ENCODE data around the gene ANKZF1.
A peak's percentile ranks its signal among the peaks of the same experiment; 100 is the strongest.
"Not testable (repeated sequence)": the region's sequence is repeated elsewhere in the genome, so short reads cannot be mapped to it uniquely, and the experiment has no call there.

The ANKZF1 gene, protein sequence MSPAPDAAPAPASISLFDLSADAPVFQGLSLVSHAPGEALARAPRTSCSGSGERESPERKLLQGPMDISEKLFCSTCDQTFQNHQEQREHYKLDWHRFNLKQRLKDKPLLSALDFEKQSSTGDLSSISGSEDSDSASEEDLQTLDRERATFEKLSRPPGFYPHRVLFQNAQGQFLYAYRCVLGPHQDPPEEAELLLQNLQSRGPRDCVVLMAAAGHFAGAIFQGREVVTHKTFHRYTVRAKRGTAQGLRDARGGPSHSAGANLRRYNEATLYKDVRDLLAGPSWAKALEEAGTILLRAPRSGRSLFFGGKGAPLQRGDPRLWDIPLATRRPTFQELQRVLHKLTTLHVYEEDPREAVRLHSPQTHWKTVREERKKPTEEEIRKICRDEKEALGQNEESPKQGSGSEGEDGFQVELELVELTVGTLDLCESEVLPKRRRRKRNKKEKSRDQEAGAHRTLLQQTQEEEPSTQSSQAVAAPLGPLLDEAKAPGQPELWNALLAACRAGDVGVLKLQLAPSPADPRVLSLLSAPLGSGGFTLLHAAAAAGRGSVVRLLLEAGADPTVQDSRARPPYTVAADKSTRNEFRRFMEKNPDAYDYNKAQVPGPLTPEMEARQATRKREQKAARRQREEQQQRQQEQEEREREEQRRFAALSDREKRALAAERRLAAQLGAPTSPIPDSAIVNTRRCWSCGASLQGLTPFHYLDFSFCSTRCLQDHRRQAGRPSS

DNA sequence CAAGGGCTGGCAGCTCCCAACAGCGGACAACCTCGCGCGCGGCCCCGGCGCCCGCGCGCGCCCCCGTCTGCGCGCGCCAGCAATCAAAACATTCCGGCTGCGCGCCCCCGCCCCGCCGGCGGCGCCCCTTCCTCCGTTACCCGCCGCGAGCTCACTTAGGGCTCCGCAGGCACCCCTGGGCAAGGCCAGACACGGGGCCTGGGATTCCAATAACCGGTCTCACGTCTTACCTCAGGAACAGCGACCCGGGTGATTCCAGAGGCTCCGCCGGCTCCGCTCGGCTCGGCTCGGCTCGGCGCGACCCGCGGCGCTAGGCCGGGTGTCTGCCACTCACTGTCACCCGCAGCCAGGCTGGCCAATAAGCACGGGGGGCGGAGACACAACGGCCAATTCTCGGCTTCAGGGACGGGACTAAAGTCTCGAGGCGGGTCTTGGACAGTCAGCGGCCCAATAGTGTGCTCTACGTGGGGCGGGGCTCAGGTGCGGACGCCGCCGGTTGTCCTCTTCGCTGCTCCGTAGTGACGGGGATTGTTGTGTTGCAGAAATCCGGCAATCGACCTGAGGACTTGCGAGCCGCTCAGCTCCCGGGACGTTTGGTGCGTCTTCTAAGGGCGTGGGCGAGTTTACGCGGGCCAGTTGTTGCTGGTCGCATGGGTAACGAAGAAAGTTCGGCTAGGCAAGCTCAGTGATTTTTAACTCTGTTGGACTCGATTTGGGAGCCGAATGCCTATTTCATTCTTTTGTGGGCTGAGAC lies at the start of gene ANKZF1, which contains the start of gene ATG9A:
Gene ANKZF1, plus strand, starts transcription at position 502 of the 754 bp plus-strand sequence. CDS start 452 bp downstream, outside the sequence.
Gene ATG9A, minus strand, starts transcription at position 332 of the 754 bp plus-strand sequence. CDS start 1,612 bp downstream, outside the sequence.
- DNase-seq (ENCODE audit: low spot score), result peak; percentile 99

DNA sequence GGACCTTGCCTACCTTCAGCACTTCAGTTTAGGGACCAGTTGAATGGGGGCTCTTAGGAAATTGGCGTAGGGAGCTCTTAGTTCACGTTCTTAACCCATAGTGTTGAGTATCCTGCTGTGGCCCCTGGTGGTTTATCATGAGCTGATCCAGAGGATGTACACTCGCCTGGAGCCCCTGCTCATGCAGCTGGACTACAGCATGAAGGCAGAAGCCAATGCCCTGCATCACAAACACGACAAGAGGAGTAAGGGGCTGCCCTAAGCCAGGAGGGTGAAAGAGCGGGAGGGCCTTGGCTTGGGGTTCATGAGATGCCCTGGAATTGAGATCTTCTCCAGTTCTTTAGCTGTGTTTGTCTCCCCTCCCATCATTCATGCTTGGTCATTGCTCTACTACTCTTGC lies 48.6 kb upstream of the ANKZF1 start:
- DNase-seq (ENCODE audit: low spot score), result no peak

DNA sequence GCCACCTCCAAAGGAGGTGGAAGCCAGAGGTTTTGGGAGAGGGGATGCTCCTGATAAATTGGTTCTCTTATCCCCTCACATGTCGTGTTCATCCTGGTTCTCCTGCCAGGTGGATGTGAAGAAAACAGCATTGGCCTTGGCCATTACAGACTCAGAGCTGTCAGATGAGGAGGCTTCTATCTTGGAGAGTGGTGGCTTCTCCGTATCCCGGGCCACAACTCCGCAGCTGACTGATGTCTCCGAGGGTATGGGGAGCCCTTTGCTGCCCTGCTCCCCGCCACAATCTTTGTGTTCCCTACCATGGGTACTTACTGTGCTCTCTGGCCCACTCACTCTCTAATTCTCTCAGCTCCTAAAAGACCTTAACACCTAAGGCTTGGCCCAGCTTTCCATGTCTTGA lies 48.1 kb upstream of the ANKZF1 start:
- no peak for DNase-seq (ENCODE audit: low spot score)

DNA sequence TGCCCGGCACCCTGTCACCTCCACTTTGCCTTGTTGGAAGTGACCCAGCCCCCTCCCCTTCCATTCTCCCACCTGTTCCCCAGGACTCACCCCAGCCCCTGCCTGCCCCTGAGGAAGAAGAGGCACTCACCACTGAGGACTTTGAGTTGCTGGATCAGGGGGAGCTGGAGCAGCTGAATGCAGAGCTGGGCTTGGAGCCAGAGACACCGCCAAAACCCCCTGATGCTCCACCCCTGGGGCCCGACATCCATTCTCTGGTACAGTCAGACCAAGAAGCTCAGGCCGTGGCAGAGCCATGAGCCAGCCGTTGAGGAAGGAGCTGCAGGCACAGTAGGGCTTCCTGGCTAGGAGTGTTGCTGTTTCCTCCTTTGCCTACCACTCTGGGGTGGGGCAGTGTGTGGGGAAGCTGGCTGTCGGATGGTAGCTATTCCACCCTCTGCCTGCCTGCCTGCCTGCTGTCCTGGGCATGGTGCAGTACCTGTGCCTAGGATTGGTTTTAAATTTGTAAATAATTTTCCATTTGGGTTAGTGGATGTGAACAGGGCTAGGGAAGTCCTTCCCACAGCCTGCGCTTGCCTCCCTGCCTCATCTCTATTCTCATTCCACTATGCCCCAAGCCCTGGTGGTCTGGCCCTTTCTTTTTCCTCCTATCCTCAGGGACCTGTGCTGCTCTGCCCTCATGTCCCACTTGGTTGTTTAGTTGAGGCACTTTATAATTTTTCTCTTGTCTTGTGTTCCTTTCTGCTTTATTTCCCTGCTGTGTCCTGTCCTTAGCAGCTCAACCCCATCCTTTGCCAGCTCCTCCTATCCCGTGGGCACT lies 47.1 kb upstream of the ANKZF1 start:
- no peak for DNase-seq (ENCODE audit: low spot score)

DNA sequence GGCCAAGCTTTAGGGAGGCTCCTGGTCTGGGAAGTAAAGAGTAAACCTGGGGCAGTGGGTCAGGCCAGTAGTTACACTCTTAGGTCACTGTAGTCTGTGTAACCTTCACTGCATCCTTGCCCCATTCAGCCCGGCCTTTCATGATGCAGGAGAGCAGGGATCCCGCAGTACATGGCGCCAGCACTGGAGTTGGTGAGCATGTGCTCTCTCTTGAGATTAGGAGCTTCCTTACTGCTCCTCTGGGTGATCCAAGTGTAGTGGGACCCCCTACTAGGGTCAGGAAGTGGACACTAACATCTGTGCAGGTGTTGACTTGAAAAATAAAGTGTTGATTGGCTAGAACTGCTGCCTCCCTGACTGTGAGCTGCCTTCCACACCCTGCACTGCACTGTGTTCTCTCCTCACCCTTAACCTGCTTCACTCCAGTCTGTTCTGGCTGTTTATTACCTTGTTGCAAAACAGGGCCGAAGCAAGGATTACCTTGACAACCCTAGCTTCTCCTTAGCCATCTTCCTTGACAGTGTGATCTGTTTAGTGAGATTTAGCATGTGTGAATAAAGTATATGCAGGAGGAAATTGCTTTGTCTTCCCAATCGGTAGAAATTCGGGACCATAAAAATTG lies 46.3 kb upstream of the ANKZF1 start:
- DNase-seq (ENCODE audit: low spot score), result no peak

DNA sequence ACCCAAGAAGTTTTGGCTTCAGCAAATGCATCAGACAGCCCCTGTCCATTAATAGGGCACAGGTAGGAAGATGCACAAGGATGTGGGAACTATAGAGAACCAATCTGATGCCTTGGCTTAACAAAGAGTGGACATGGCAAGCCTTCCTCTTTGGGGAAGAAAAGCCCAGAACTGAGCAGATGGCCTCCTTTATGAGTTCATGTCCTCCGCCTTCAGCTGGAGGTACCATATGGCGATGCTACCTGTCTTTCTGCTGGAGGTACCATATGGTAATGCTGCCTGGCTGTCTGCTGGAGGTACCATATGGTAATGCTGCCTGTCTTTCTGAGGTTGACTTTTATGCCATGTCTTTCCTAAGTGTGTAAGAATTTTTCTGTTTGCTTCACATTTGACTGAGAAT lies 45.5 kb upstream of the ANKZF1 start:
- no peak for DNase-seq (ENCODE audit: low spot score)

DNA sequence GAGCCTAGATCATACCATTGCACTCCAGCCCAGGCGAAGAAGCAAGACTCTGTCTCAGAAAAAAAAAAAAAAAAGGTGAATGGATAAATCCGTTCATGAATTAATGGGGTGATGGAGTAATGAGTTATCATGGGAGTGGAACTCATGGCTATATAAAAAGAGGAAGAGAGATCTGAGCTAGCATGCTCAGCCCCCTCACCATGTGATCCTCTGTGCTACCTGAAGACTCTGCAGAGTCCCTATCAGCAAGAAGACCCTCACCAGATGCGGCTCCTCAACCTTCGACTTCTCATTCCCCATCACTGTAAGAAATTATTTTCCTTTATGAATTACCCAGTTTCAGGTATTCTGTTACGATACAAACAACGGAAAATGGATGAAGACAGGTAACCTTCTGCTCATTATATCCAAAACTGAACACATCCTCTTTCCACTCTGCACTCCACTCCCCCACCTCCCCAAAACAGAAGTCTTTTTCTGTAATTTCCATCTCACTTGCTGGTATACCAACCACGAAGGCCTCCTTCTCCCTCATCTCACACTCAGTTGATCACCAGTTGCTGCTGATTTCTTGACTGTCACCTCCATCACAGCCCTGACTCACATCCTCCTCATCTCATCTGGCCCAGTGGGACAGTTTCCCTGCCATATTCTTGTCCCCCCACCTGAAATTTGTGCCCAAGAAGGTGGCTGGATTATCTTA lies 42.7 kb upstream of the ANKZF1 start:
- no peak for DNase-seq (ENCODE audit: low spot score)

DNA sequence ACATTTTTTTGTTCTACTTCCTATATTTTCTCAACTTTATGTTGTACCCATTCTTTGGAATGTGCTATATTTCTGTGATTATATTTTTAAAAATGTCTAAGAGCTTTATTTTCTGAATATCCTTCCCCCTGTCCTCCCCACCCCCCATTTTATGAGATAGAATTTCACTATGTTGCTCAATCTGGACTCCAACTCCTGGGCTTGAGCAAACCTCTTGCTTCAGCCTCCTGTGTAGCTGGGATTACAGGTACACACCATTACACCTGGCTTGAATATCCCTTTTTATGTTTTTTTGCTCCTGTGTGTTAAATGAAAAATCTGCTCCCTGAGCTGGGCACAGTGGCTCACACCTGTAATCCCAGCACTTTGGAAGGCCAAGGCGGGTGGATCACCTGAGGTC lies 32.2 kb upstream of the ANKZF1 start:
- DNase-seq (ENCODE audit: low spot score), result no peak

DNA sequence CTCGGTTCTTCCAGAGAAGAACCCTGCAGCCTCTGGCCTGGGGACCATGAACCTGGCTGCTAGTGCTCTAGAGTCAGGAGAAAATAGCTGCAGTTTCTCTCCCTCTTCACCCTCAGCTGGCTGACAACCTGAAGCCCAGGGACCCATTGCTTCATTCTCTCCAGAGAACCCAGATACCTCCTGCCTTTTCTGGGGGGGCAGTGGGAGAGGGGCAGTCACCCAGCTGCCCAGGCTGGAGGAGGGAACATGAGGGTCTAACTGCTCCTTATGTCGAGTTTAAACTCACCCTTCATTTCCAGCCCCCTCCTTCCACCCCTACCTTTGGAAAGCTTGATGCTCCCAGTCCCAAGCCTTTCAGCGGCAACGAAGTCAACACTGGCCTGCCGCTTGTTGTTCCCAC lies 30.6 kb upstream of the ANKZF1 start:
- DNase-seq (ENCODE audit: low spot score), result no peak

DNA sequence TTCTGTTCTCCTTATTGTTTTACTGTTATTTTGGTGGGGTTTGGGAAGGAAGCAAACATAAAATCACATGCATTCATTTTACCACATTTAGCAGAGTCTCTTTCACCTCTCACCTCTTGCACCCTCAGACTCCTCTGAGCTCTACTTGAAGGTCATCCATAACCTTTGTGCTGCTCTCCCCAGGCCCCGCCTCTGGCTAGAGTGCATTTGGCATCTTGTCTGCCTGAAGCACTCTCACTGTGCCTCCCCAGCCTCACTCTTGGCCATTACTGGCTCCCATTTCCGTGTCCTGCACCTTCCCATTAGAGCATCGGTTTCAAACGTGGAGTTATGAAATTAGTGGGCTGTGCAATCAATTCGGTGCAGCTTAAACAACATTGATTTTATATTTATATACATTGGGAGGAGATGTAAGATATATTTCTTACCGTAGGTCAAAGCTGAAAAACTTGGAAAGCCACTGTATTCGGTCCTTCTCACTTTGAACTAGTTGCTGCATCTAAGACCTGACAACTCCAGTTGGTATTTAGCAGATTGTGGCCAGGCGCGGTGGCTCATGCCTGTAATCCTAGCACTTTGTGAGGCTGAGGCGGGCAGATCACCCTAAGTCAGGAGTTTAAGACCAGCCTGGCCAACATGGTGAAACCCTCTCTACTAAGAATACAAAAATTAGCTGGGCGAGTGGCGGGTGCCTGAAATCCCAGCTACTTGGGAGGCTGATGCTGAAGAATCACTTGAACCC lies 30.0 kb upstream of the ANKZF1 start:
- DNase-seq (ENCODE audit: low spot score), result no peak

DNA sequence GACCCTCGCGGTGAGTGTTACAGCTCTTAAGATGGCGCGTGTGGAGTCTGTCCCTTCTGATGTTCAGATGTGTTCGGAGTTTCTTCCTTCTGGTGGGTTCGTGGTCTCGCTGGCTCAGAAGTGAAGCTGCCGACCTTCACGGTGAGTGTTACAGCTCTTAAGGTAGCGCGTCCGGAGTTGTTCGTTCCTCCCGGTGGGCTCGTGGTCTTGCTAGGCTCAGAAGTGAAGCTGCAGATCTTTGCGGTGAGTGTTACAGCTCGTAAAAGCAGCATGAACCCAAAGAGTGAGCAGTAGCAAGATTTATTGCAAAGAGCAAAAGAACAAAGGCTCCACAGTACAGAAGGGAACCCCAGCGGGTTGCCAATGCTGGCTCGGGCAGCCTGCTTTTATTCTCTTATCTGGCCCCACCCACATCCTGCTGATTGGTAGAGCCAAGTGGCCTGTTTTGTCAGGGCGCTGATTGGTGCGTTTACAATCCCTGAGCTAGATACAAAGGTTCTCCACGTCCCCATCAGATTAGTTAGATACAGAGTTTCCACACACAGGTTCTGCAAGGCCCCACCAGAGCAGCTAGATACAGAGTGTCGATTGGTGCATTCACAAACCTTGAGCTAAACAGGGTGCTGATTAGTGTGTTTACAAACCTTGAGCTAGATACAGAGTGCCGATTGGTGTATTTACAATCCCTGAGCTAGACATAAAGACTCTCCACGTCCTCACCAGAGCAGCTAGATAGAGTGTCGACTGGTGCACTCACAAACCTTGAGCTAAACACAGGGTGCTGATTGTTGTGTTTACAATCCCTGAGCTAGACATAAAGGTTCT lies 28.9 kb upstream of the ANKZF1 start:
- DNase-seq (ENCODE audit: low spot score), result peak; percentile 21

DNA sequence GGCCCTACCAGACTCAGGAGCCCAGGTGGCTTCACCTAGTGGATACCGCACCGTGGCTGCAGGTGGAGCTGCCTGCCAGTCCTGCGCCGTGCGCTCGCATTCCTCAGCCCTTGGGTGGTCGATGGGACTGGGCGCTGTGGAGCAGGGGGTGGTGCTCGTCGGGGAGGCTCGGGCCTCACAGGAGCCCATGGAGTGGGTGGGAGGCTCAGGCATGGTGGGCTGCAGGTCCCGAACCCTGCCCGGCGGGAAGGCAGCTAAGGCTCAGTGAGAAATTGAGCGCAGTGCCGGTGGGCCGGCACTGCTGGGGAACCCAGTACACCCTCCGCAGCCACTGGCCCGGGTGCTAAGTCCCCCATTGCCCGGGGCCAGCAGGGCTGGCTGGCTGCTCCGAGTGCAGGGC lies 28.3 kb upstream of the ANKZF1 start:
- not testable (repeated sequence) for DNase-seq (ENCODE audit: low spot score)

DNA sequence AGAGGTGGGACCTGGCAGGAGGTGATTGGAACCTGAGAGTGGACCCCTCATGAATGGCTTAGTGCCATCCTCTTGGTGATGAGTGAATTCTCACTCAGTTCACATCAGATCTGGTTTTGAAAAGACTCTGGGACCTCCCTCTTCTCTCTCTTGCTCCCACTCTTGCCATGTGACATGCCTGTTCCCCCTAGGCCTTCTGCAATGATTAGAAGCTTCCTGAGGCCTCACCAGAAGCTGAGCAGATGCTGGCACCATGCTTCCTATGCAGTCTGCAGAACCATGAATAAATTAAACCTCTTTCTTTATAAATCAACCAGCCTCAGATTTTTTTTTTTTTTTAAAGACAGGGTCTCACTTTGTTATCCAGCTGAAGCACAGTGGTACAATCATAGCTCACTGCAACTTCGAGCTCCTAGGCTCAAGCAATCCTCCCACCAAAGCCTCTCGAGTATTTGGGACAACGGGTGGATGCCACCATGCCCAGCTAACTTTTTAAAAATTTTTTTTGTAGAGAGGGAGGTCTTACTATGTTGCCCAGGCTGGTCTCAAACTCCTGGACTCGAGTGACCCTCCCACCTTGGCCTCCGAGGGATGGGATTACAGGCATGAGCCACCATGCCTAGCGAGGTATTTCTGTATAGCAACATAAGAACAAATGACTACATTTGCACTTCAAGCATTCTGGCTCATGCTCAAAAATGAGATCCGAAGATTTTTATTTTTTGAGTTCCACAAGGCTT lies 25.0 kb upstream of the ANKZF1 start:
- no peak for DNase-seq (ENCODE audit: low spot score)

DNA sequence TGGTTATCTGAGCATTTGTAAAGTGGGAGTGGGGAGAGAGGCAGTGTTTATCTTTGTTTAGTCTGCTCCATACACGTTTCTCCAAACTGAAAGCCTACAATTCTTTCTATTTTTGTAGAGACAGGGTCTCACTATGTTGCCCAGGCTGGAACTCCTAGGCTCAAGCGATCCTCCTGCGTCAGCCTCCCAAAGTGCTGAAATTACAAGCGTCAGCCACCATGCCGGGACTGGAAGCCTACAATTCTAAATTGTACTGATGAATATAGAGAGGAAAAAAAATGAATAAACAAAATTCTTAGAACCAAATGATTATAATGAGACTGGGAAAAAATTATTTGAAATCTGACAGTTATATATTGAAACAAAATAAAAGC lies 24.5 kb upstream of the ANKZF1 start:
- DNase-seq (ENCODE audit: low spot score), result no peak

DNA sequence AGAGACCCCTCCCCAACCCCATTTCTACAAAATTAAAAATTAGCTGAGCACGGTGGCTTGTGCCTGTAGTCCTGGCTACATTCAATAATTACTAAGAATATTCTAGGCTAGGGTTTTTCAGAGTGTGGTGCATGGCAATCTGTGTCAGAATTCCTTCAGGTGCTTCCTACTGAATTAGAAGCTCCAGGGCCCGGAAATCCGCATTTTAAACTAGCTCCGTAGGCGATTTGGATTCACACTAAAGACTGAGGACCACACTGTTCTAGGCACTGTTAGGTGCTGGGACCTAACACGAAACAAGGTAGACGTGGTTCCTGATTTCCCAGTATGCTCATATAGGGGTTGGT lies 23.7 kb upstream of the ANKZF1 start:
- DNase-seq (ENCODE audit: low spot score), result no peak

DNA sequence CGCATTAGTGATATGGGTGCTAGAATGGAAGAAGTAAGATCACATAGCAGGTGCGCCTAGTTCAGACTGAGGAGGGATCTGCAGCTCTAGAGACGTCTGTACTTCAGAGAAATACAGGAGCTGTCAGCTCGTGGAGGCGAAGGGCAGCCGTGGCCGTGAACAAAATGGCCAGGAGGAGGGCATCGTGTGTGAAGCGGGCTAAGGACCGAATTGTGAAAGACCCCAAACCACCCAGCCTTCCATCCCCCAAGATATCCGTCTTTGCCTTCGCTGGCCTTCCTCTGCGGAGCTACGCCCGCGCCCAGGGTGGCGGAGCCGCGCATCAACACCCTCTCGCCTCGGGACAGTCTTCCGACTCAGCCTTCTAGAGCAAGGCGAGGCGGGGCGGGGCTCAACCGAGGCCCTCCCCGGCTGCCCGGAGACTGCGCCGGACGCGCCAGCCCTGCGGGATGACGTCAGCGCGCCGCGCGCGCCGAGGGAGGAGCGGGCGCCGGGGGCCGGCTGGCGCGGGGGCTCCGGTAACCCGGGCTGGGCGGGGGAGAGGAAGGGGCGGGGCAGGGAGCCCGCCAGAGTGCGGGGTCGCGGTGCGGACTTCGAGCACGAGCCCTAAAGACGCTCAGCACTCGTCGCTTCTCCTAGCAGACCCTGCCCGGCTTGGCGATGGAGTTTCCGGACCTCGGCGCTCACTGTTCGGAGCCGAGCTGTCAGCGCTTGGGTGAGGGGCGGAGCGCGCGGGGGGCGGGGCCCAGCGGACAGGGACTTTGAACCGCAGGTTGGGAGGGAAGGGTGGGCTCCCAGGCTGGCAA lies 23.1 kb upstream of the ANKZF1 start, which contains the start of gene ZFAND2B:
Gene ZFAND2B, plus strand, starts transcription at position 455 of the 806 bp plus-strand sequence. Its CDS starts 206 bp downstream, at position 661.
- peak; percentile 94 for DNase-seq (ENCODE audit: low spot score)

DNA sequence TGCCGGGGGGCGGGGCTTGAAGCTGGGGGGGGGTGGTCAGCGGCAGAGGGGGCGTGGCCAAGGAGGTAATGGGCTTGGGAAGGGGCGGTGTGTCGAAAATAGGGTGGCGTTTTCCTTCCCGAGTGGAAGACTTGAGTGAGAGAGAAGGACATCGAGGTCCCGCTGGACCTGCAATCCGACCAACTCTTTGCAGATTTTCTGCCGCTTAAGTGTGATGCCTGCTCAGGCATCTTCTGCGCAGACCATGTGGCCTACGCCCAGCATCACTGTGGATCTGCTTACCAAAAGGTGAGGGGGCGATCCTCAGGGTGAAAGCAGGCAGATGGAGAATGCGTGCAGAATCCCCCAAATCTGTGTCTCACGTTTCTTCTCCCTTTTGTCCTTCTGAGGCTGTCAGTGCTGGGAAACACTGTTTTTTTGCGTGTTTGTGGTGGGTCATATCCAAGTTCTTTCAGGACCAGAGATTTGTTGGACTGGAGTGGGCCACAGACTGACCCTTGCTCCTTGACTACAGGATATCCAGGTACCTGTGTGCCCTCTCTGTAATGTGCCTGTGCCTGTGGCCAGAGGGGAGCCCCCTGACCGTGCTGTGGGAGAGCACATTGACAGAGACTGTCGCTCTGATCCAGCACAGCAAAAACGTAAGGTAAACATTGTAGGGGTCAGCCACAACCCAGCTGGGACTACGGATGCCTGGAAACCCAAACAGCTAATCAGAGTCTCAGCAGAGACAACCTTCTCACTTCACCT lies 22.3 kb upstream of the ANKZF1 start:
- no peak for DNase-seq (ENCODE audit: low spot score)

Data from LoVo (cell line).